B cell (primary cell): ENCODE results near the gene NOS1. TPM values are rescaled to one million over a fixed set of nuclear protein-coding genes. Genes with fewer than 3 reads are reported as not detected.

Experiments used
- ATAC-seq: fragments of 200-7000 bp; cut with Tn5 transposase; one replicate; pipeline ENCODE4 v1.10.0; 2021; ENCODE audit warnings: low read depth, mild to moderate bottlenecking, moderate number of reproducible peaks, moderate library complexity
- CTCF ChIA-PET: fragments of 350-600 bp; sonication (Branson Sonifier 250); formaldehyde crosslinking; loops from one replicate; lab custom pipeline; 2021; ENCODE audit warnings: antibody characterized with exemption, inconsistent platforms; lab: Charles Lee
- POLR2A ChIA-PET: fragments of 350-600 bp; sonication (Branson Sonifier 250); formaldehyde crosslinking; loops from one replicate; lab custom pipeline; 2021; ENCODE audit warnings: antibody characterized with exemption; lab: Charles Lee
- DNase-seq: peaks from one replicate; pipeline ENCODE4 v3.0.0; 2013
- H2AFZ ChIP-seq: 2 replicates; pipeline ENCODE4 v1.6.1; 2012; ENCODE audit warnings: mild to moderate bottlenecking, low read depth, low read length; ENCODE audit not compliant: insufficient read depth, poor library complexity, severe bottlenecking
- H3K27ac ChIP-seq, 2 donors: 1 replicate in 1 of 2; 2 replicates in 1 of 2; pipeline ENCODE4 v1.5.1; 2012 to 2013; ENCODE audit warnings: low read length in 2 of 2, mild to moderate bottlenecking in 2 of 2, moderate library complexity in 1 of 2
- H3K27me3 ChIP-seq, 4 experiments: fragments of 200-600 bp in 1 of 4; sonication (generic) in 1 of 4; replicated peaks in 1 of 4; 1 replicate in 2 of 4; 2 replicates in 2 of 4; pipeline versions ENCODE4 v1.6.1 to v1.7.0; 2013 to 2016; ENCODE audit warnings: low read length in 3 of 4, mild to moderate bottlenecking in 2 of 4, mixed read lengths in 1 of 4, moderate library complexity in 1 of 4; ENCODE audit not compliant: insufficient read depth in 4 of 4, control insufficient read depth in 3 of 4; ENCODE audit errors: control extremely low read depth in 1 of 4
- H3K36me3 ChIP-seq, 2 experiments: replicated peaks in 1 of 2; 1 replicate in 1 of 2; 2 replicates in 1 of 2; pipeline versions ENCODE4 v1.6.1 to v1.7.1; 2013; ENCODE audit warnings: low read length in 1 of 2; ENCODE audit not compliant: insufficient read depth in 2 of 2, control insufficient read depth in 1 of 2; ENCODE audit errors: control extremely low read depth in 1 of 2, extremely low read depth in 1 of 2
- H3K4me1 ChIP-seq, 2 donors: fragments of 200-600 bp in 1 of 2; sonication (generic) in 1 of 2; 1 replicate in 1 of 2; 2 replicates in 1 of 2; pipeline versions ENCODE4 v1.5.1 to v1.6.1; 2013 to 2017; ENCODE audit warnings: low read length in 2 of 2; ENCODE audit not compliant: control insufficient read depth in 2 of 2, insufficient read depth in 2 of 2
- H3K4me2 ChIP-seq: replicated peaks from 2 replicates; pipeline ENCODE3; 2012; ENCODE audit warnings: mild to moderate bottlenecking, low read depth, low read length; ENCODE audit not compliant: poor library complexity, severe bottlenecking
- H3K4me3 ChIP-seq, 5 experiments: fragments of 200-600 bp in 1 of 5; sonication (generic) in 1 of 5; 1 replicate in 3 of 5; 2 replicates in 2 of 5; pipeline versions ENCODE4 v1.5.1 to v1.7.0; 2011 to 2016; ENCODE audit warnings: low read length in 4 of 5, mild to moderate bottlenecking in 4 of 5, low read depth in 2 of 5, control low read depth in 1 of 5, moderate library complexity in 1 of 5; ENCODE audit not compliant: insufficient read depth in 1 of 5; ENCODE audit errors: control extremely low read depth in 1 of 5, extremely low read depth in 1 of 5
- H3K79me2 ChIP-seq: fragments of 200-600 bp; sonication (generic); one replicate; pipeline ENCODE4 v1.6.0; 2016; ENCODE audit warnings: low read length; ENCODE audit not compliant: control insufficient read depth, insufficient read depth
- H3K9ac ChIP-seq: fragments of 200-600 bp; sonication (generic); 2 replicates; pipeline ENCODE4 v1.6.1; 2017; ENCODE audit warnings: mild to moderate bottlenecking, low read length, moderate library complexity
- H3K9me3 ChIP-seq, 3 donors: one replicate each; pipeline versions ENCODE4 v1.6.1 to v1.7.1; 2013; ENCODE audit warnings: low read length in 2 of 3; ENCODE audit not compliant: control insufficient read depth in 2 of 3, insufficient read depth in 1 of 3; ENCODE audit errors: control extremely low read depth in 1 of 3
- H4K20me1 ChIP-seq: 2 replicates; pipeline ENCODE4 v1.6.0; 2012; ENCODE audit warnings: mild to moderate bottlenecking, low read length; ENCODE audit not compliant: insufficient read depth, control insufficient read depth, poor library complexity, severe bottlenecking
- H3K27ac Mint-ChIP-seq: one replicate; pipeline ENCODE4 v1.8.0; 2021; ENCODE audit warnings: mixed read lengths
- H3K27me3 Mint-ChIP-seq: one replicate; pipeline ENCODE4 v1.8.0; 2021; ENCODE audit warnings: mixed read lengths
- H3K4me1 Mint-ChIP-seq: one replicate; pipeline ENCODE4 v1.8.0; 2021; ENCODE audit warnings: mixed read lengths
- H3K4me3 Mint-ChIP-seq: one replicate; pipeline ENCODE4 v1.8.0; 2021; ENCODE audit warnings: mixed read lengths
- H3K9me3 Mint-ChIP-seq: one replicate; pipeline ENCODE4 v1.8.0; 2022; ENCODE audit warnings: mixed read lengths; ENCODE audit not compliant: insufficient read depth
- EZH2 ChIP-seq: IDR thresholded peaks from 2 replicates; pipeline ENCODE4 v1.6.1; 2012; ENCODE audit warnings: borderline replicate concordance, low read depth, mild to moderate bottlenecking, moderate library complexity, low read length; ENCODE audit not compliant: insufficient read depth, poor library complexity, severe bottlenecking
- WGBS: methylation state at CpG from one replicate; pipeline ENCODE4 v1.1.5; 2013; ENCODE audit warnings: missing lambda C conversion rate; ENCODE audit not compliant: insufficient coverage; 5-methylcytosine and 5-hydroxymethylcytosine counted together
- intact Hi-C: fragments of 100-400 bp; cut with micrococcal nuclease; formaldehyde crosslinking; loops from one replicate; pipeline ENCODE4 v1.10.0; 2022
- polyA plus RNA-seq: library from polyadenylated mRNA; depleted of rRNA; stranded (reverse); fragments of >200 nt; gene quantifications from 2 replicates; pipeline ENCODE4 v1.2.3, GENCODE V29; 2012
- total RNA-seq, 2 donors: library from RNA; stranded (reverse); fragments of 120-200 nt in 1 of 2; gene quantifications; 1 replicate in 1 of 2; 2 replicates in 1 of 2; pipeline versions ENCODE4 v1.2.3 to v1.2.4, GENCODE V29; 2013 to 2022
- TF ChIP-seq, protein P1 (sequence below): fragments of 200-600 bp; IDR thresholded peaks from one replicate; pipeline ENCODE4 v1.8.0; 2022; ENCODE audit warnings: antibody characterized with exemption, mild to moderate bottlenecking

NOS1 gene
- total and polyA plus RNA-seq, 2 donors (not counting 1 experiment from before 2014, with no cell fraction given), result not detected

DNA sequence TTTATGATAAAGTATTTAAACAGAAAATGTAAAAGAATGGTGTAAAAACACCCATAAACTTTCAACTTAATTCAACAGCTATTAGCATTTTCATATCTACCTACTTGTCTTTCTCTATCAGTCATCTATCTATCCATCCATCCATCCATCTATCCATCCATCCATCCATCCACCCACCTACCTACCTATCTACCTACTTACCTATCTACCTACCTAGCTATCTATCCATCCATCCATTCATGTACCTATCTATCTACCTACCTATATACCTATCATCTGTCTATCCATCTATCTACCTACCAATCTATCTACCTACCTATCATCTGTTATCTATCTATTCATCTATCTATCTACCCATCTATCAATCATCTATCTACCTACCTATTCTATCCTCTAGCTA, 8.5 kb downstream of the NOS1 start:
- Histone ChIP-seq H3K4me2 (no peak overlapping the region), H2AFZ (no peak overlapping the region), H4K20me1 (no peaks in the 10 kb centered on the region), H3K9ac (no peak overlapping the region), H3K79me2 (no peaks in the 10 kb centered on the region), H3K36me3 (no peaks in the 10 kb centered on the region), H3K9me3 (peaks cover 0 to 3% (median 0%) of the 10 kb centered on the region in 3 donors), H3K27me3 (peaks cover 0 to under 1% (median 0%) of the 10 kb centered on the region in 4 experiments), H3K4me1 (no peaks in the 10 kb centered on the region), H3K27ac (no peak overlapping the region), H3K4me3 (no peak overlapping the region)
- no peak for DNase-seq
- Mint-ChIP-seq H3K4me3 (no peak overlapping the region), H3K27ac (no peak overlapping the region), H3K27me3 (peaks cover 9% of the 10 kb centered on the region), H3K9me3 (no peaks in the 10 kb centered on the region), H3K4me1 (no peaks in the 10 kb centered on the region)
- CTCF ChIA-PET, result no interaction called here
- TF ChIP-seq, protein P1, sequence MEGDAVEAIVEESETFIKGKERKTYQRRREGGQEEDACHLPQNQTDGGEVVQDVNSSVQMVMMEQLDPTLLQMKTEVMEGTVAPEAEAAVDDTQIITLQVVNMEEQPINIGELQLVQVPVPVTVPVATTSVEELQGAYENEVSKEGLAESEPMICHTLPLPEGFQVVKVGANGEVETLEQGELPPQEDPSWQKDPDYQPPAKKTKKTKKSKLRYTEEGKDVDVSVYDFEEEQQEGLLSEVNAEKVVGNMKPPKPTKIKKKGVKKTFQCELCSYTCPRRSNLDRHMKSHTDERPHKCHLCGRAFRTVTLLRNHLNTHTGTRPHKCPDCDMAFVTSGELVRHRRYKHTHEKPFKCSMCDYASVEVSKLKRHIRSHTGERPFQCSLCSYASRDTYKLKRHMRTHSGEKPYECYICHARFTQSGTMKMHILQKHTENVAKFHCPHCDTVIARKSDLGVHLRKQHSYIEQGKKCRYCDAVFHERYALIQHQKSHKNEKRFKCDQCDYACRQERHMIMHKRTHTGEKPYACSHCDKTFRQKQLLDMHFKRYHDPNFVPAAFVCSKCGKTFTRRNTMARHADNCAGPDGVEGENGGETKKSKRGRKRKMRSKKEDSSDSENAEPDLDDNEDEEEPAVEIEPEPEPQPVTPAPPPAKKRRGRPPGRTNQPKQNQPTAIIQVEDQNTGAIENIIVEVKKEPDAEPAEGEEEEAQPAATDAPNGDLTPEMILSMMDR, result no peak
- no peak for TF ChIP-seq EZH2
- POLR2A ChIA-PET, result no interaction called here
- intact Hi-C loops, result no loop called here
- ATAC-seq, result no peak

DNA sequence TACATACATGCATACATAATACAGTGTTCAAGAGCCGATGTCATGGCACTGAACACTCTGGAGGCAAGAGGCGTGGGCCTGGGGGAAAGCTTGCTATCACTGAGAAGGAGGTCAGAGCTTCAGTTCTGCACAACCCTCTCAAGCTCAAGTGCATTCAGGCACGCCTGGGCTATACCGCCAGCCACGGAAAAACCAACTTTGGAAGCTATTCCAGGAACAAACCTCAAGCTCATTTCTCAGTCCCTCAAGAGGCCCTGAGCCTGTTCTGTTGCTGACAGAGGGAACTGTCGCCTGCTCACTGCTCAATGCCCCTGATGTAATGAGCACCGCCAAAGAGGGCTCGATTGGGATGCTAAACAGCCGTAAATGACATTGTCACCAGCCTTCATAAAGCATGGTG, 9.2 kb downstream of the NOS1 start:
- DNase-seq (no peak), ATAC-seq (no peak)
- peaks cover 6% of the 10 kb centered on the region for H3K27me3 Mint-ChIP-seq
- H3K79me2 ChIP-seq, result no peaks in the 10 kb centered on the region
- H3K4me2 ChIP-seq, result no peak overlapping the region
- H3K4me1 Mint-ChIP-seq, result no peaks in the 10 kb centered on the region
- H3K27me3 ChIP-seq, result no peaks in the 10 kb centered on the region
- H2AFZ ChIP-seq, result no peak overlapping the region
- H3K4me3 ChIP-seq, result no peak overlapping the region
- TF ChIP-seq, protein P1, result no peak
- TF ChIP-seq EZH2, result no peak
- no peak overlapping the region for H3K9ac ChIP-seq
- no peak overlapping the region for H3K27ac Mint-ChIP-seq
- no peaks in the 10 kb centered on the region for H3K9me3 Mint-ChIP-seq
- H3K36me3 ChIP-seq, result no peaks in the 10 kb centered on the region
- peaks cover 0 to 3% (median 0%) of the 10 kb centered on the region in 3 donors for H3K9me3 ChIP-seq
- WGBS, result 82% methylated on average over 8 of the region's 9 CpGs
- H3K4me1 ChIP-seq, result no peaks in the 10 kb centered on the region
- no peaks in the 10 kb centered on the region for H4K20me1 ChIP-seq
- H3K4me3 Mint-ChIP-seq, result no peak overlapping the region
- ChIA-PET POLR2A (no interaction called here), CTCF (no interaction called here)
- intact Hi-C loops, result no loop called here
- no peak overlapping the region for H3K27ac ChIP-seq
